A549 (cell line): ENCODE results near the gene RASSF6.

Experiments used
- RFX5 ChIP-seq: fragments of 450-650 bp; IDR thresholded peaks from 2 replicates; pipeline ENCODE4 v1.7.1; 2014; ENCODE audit warnings: antibody characterized with exemption, mild to moderate bottlenecking, moderate library complexity
- TF ChIP-seq, protein P1 (sequence below): fragments of 200-600 bp; sonication (generic); IDR thresholded peaks from 2 replicates; pipeline ENCODE4 v1.6.1; 2016; ENCODE audit warnings: antibody characterized with exemption, mild to moderate bottlenecking, moderate library complexity
- TF ChIP-seq, protein P2 (sequence below): fragments of >200 bp; sonication (Bioruptor Twin); formaldehyde crosslinking; IDR thresholded peaks from 3 replicates; pipeline ENCODE4 v1.5.1; 2016

- TF ChIP-seq, protein P1, sequence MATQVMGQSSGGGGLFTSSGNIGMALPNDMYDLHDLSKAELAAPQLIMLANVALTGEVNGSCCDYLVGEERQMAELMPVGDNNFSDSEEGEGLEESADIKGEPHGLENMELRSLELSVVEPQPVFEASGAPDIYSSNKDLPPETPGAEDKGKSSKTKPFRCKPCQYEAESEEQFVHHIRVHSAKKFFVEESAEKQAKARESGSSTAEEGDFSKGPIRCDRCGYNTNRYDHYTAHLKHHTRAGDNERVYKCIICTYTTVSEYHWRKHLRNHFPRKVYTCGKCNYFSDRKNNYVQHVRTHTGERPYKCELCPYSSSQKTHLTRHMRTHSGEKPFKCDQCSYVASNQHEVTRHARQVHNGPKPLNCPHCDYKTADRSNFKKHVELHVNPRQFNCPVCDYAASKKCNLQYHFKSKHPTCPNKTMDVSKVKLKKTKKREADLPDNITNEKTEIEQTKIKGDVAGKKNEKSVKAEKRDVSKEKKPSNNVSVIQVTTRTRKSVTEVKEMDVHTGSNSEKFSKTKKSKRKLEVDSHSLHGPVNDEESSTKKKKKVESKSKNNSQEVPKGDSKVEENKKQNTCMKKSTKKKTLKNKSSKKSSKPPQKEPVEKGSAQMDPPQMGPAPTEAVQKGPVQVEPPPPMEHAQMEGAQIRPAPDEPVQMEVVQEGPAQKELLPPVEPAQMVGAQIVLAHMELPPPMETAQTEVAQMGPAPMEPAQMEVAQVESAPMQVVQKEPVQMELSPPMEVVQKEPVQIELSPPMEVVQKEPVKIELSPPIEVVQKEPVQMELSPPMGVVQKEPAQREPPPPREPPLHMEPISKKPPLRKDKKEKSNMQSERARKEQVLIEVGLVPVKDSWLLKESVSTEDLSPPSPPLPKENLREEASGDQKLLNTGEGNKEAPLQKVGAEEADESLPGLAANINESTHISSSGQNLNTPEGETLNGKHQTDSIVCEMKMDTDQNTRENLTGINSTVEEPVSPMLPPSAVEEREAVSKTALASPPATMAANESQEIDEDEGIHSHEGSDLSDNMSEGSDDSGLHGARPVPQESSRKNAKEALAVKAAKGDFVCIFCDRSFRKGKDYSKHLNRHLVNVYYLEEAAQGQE: no peak
- TF ChIP-seq, protein P2, sequence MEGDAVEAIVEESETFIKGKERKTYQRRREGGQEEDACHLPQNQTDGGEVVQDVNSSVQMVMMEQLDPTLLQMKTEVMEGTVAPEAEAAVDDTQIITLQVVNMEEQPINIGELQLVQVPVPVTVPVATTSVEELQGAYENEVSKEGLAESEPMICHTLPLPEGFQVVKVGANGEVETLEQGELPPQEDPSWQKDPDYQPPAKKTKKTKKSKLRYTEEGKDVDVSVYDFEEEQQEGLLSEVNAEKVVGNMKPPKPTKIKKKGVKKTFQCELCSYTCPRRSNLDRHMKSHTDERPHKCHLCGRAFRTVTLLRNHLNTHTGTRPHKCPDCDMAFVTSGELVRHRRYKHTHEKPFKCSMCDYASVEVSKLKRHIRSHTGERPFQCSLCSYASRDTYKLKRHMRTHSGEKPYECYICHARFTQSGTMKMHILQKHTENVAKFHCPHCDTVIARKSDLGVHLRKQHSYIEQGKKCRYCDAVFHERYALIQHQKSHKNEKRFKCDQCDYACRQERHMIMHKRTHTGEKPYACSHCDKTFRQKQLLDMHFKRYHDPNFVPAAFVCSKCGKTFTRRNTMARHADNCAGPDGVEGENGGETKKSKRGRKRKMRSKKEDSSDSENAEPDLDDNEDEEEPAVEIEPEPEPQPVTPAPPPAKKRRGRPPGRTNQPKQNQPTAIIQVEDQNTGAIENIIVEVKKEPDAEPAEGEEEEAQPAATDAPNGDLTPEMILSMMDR: no peak
- no peak for TF ChIP-seq RFX5
Observed at GRCh38 chr4:73527196-73527595, 93.0 kb downstream of the RASSF6 start.
